Osteocyte (in vitro differentiated cells): ENCODE data around the gene ANKRD26. TPM values are rescaled to one million over a fixed set of nuclear protein-coding genes. Genes with fewer than 3 reads are reported as not detected.

Source experiments
- DNase-seq: peaks from one replicate; pipeline ENCODE4 v3.0.0; 2021; ENCODE audit warnings: mixed read lengths; ENCODE audit not compliant: unreplicated experiment; ENCODE audit errors: extremely low spot score
- H3K27ac Mint-ChIP-seq: one replicate; pipeline ENCODE4 v1.8.0; 2021; ENCODE audit warnings: mild to moderate bottlenecking, mixed read lengths; ENCODE audit not compliant: unreplicated experiment
- H3K27me3 Mint-ChIP-seq: one replicate; pipeline ENCODE4 v1.8.0; 2021; ENCODE audit warnings: mixed read lengths; ENCODE audit not compliant: unreplicated experiment
- H3K36me3 Mint-ChIP-seq: one replicate; pipeline ENCODE4 v1.8.0; 2021; ENCODE audit warnings: mixed read lengths; ENCODE audit not compliant: unreplicated experiment
- H3K4me1 Mint-ChIP-seq: one replicate; pipeline ENCODE4 v1.8.0; 2021; ENCODE audit warnings: mixed read lengths; ENCODE audit not compliant: unreplicated experiment
- H3K4me3 Mint-ChIP-seq: one replicate; pipeline ENCODE4 v1.8.0; 2021; ENCODE audit warnings: mild to moderate bottlenecking, moderate library complexity, mixed read lengths; ENCODE audit not compliant: unreplicated experiment
- H3K9me3 Mint-ChIP-seq: one replicate; pipeline ENCODE4 v1.8.0; 2021; ENCODE audit warnings: mixed read lengths; ENCODE audit not compliant: unreplicated experiment
- total RNA-seq: library from RNA; stranded (reverse); gene quantifications from 2 replicates; pipeline ENCODE4 v1.2.1, GENCODE V29; 2021
- TF ChIP-seq, protein P1 (sequence below): fragments of 200-600 bp; sonication (generic); IDR thresholded peaks from 2 replicates; pipeline ENCODE4 v1.5.0; 2021; ENCODE audit warnings: antibody characterized with exemption, mild to moderate bottlenecking, moderate library complexity

The ANKRD26 gene
- total RNA-seq, 1 donor from 2014 or later, result 12.2 TPM

GRCh38 chr10:26987851-26988250 is 112.4 kb downstream of the ANKRD26 start:
- TF ChIP-seq, protein P1, sequence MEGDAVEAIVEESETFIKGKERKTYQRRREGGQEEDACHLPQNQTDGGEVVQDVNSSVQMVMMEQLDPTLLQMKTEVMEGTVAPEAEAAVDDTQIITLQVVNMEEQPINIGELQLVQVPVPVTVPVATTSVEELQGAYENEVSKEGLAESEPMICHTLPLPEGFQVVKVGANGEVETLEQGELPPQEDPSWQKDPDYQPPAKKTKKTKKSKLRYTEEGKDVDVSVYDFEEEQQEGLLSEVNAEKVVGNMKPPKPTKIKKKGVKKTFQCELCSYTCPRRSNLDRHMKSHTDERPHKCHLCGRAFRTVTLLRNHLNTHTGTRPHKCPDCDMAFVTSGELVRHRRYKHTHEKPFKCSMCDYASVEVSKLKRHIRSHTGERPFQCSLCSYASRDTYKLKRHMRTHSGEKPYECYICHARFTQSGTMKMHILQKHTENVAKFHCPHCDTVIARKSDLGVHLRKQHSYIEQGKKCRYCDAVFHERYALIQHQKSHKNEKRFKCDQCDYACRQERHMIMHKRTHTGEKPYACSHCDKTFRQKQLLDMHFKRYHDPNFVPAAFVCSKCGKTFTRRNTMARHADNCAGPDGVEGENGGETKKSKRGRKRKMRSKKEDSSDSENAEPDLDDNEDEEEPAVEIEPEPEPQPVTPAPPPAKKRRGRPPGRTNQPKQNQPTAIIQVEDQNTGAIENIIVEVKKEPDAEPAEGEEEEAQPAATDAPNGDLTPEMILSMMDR, result no peak
- Mint-ChIP-seq H3K27me3 (no peaks in the 10 kb centered on the region), H3K4me3 (no peak overlapping the region), H3K36me3 (no peaks in the 10 kb centered on the region), H3K4me1 (no peaks in the 10 kb centered on the region), H3K27ac (no peak overlapping the region), H3K9me3 (no peaks in the 10 kb centered on the region)
- no peak for DNase-seq

- DNase-seq, result no peak
- Mint-ChIP-seq H3K27me3 (no peaks in the 10 kb centered on the region), H3K9me3 (no peaks in the 10 kb centered on the region), H3K4me3 (no peak overlapping the region), H3K27ac (no peak overlapping the region), H3K36me3 (no peaks in the 10 kb centered on the region), H3K4me1 (no peaks in the 10 kb centered on the region)
- TF ChIP-seq, protein P1, result no peak
Measured at GRCh38 chr10:26983156-26983555, 117.1 kb downstream of the ANKRD26 start.

GRCh38 chr10:26982058-26982457 is 118.2 kb downstream of the ANKRD26 start:
- H3K27me3 Mint-ChIP-seq, result no peaks in the 10 kb centered on the region
- H3K36me3 Mint-ChIP-seq, result no peaks in the 10 kb centered on the region
- TF ChIP-seq, protein P1, result no peak
- no peak for DNase-seq
- H3K27ac Mint-ChIP-seq, result no peak overlapping the region
- H3K4me1 Mint-ChIP-seq, result no peaks in the 10 kb centered on the region
- no peak overlapping the region for H3K4me3 Mint-ChIP-seq
- H3K9me3 Mint-ChIP-seq, result no peaks in the 10 kb centered on the region

GRCh38 chr10:26981232-26981824 is 119.0 kb downstream of the ANKRD26 start:
- no peaks in the 10 kb centered on the region for H3K27me3 Mint-ChIP-seq
- TF ChIP-seq, protein P1, result no peak
- H3K4me3 Mint-ChIP-seq, result no peak overlapping the region
- no peaks in the 10 kb centered on the region for H3K4me1 Mint-ChIP-seq
- no peaks in the 10 kb centered on the region for H3K9me3 Mint-ChIP-seq
- DNase-seq, result no peak
- no peak overlapping the region for H3K27ac Mint-ChIP-seq
- no peaks in the 10 kb centered on the region for H3K36me3 Mint-ChIP-seq

GRCh38 chr10:26978519-26978918 is 121.8 kb downstream of the ANKRD26 start:
- H3K4me1 Mint-ChIP-seq, result no peaks in the 10 kb centered on the region
- H3K36me3 Mint-ChIP-seq, result no peaks in the 10 kb centered on the region
- H3K27ac Mint-ChIP-seq, result no peak overlapping the region
- H3K4me3 Mint-ChIP-seq, result no peak overlapping the region
- TF ChIP-seq, protein P1, result no peak
- H3K9me3 Mint-ChIP-seq, result no peaks in the 10 kb centered on the region
- no peak for DNase-seq
- no peaks in the 10 kb centered on the region for H3K27me3 Mint-ChIP-seq
